Brain microvascular endothelial cell (primary cell): Measurements from ENCODE around the gene TMEM86B.

Experiments
- DNase-seq: peaks from one replicate; pipeline ENCODE4 v3.0.0-alpha.2; 2020
- H3K27ac ChIP-seq: fragments of 250-450 bp; sonication (Bioruptor Pico); 2 replicates; pipeline ENCODE4 v1.5.1; 2020; ENCODE audit warnings: mild to moderate bottlenecking, moderate library complexity
- H3K27me3 ChIP-seq: fragments of 250-450 bp; sonication (Bioruptor Pico); replicated peaks from 2 replicates; pipeline ENCODE4 v1.5.1; 2020; ENCODE audit warnings: mild to moderate bottlenecking
- H3K36me3 ChIP-seq: fragments of 250-450 bp; sonication (Bioruptor Pico); replicated peaks from 2 replicates; pipeline ENCODE4 v1.5.1; 2020; ENCODE audit warnings: mild to moderate bottlenecking
- H3K4me3 ChIP-seq: 2 replicates; pipeline ENCODE4 v1.5.1; 2011; ENCODE audit warnings: low read depth, mild to moderate bottlenecking, control low read depth, low read length, moderate library complexity
- in situ Hi-C: cut with HindIII; loops from 2 replicates; pipeline ENCODE4 v1.10.0; 2017; ENCODE audit warnings: low sequenced_read_pairs, low pct_ligation_motif_present
- TF ChIP-seq, protein P1 (sequence below): IDR thresholded peaks from 2 replicates; pipeline ENCODE4 v1.5.1; 2011; ENCODE audit warnings: low read depth, mild to moderate bottlenecking, moderate library complexity, low read length, control low read depth, inconsistent platforms; ENCODE audit errors: missing control alignments

The TMEM86B gene

GRCh38 chr19:55265723-55266386 lies 37.3 kb upstream of the TMEM86B start:
- in situ Hi-C loops, result no loop called here
- TF ChIP-seq, protein P1, sequence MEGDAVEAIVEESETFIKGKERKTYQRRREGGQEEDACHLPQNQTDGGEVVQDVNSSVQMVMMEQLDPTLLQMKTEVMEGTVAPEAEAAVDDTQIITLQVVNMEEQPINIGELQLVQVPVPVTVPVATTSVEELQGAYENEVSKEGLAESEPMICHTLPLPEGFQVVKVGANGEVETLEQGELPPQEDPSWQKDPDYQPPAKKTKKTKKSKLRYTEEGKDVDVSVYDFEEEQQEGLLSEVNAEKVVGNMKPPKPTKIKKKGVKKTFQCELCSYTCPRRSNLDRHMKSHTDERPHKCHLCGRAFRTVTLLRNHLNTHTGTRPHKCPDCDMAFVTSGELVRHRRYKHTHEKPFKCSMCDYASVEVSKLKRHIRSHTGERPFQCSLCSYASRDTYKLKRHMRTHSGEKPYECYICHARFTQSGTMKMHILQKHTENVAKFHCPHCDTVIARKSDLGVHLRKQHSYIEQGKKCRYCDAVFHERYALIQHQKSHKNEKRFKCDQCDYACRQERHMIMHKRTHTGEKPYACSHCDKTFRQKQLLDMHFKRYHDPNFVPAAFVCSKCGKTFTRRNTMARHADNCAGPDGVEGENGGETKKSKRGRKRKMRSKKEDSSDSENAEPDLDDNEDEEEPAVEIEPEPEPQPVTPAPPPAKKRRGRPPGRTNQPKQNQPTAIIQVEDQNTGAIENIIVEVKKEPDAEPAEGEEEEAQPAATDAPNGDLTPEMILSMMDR, result no peak

DNA sequence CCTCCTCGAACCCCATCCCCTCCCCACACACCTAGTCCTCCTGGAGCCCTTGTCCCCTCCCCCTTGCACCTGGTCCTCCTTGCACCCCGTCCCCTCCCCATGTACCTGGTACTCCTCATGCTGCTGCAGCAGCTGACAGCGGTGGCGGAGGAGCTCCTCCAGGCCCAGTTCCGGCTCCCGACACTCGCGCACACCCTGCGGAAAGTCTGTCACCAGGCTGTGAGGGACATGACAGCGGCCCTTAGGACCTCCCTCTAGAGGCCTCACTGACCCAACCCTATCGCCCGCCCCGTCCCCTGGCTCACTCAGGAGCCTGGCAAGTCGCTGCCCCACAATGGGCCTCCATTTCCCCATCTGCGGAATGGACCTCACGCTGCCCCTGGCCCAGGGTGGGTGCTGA lies 36.6 kb upstream of the TMEM86B start:
- TF ChIP-seq, protein P1, result no peak
- H3K27ac ChIP-seq, result no peak overlapping the region
- no peak overlapping the region for H3K4me3 ChIP-seq
- in situ Hi-C loops, result no loop called here
- DNase-seq, result no peak
- no peaks in the 10 kb centered on the region for H3K36me3 ChIP-seq
- H3K27me3 ChIP-seq, result no peaks in the 10 kb centered on the region

More at GRCh38 chr19:55265723-55266386, 37.3 kb upstream of the TMEM86B start:
- DNase-seq, result no peak
- Histone ChIP-seq H3K27me3 (no peaks in the 10 kb centered on the region), H3K27ac (no peak overlapping the region), H3K4me3 (no peak overlapping the region), H3K36me3 (no peaks in the 10 kb centered on the region)

DNA sequence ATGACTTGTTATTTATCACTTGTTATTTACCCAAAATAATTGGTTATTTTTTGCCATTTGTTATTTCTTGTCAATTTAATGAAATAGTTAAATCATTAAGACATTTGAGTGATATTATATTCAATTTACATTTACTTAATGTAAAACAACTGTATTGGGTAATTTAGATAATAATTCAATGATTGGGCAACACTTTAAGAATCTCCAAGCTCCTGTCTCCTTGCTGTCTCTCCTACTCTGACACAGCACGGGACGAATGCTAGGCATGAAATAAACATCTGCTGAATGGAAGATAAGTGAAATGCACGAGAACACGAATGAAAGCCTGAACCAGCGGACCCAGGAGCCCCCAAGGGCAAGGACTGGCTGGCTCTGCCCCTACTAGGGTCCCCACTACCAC lies 36.0 kb upstream of the TMEM86B start:
- TF ChIP-seq, protein P1, result no peak
- in situ Hi-C loops, result no loop called here
- no peak overlapping the region for H3K27ac ChIP-seq
- H3K27me3 ChIP-seq, result no peaks in the 10 kb centered on the region
- DNase-seq, result no peak
- no peak overlapping the region for H3K4me3 ChIP-seq
- H3K36me3 ChIP-seq, result no peaks in the 10 kb centered on the region

DNA sequence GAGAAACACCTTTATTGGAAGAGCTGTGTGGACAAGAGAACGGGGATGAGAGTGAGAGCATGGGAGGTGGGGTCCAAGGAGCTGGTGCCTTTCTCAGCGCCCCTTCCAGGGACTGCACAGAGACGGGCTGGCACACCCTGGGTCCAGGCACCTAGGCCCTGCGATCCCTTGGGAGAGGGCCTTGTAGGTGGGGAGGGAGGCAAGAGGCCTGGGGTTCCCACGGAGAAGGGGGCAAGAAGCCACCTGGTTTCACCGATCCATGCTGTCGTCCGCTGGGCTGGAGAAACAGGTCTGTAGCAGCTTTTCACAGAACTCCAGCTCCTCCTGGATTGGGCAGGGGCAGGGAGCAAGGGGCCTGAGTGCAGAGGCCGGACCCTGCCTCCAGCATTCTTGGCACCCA lies 33.8 kb upstream of the TMEM86B start:
- in situ Hi-C loops, result no loop called here
- TF ChIP-seq, protein P1, result no peak
- Histone ChIP-seq H3K4me3 (no peak overlapping the region), H3K36me3 (no peaks in the 10 kb centered on the region), H3K27me3 (no peaks in the 10 kb centered on the region), H3K27ac (no peak overlapping the region)
- DNase-seq, result no peak

GRCh38 chr19:55261671-55262126 lies 33.1 kb upstream of the TMEM86B start:
- TF ChIP-seq, protein P1, result no peak

More at GRCh38 chr19:55261671-55262126, 33.1 kb upstream of the TMEM86B start:
- no peak for DNase-seq
- no peak overlapping the region for H3K4me3 ChIP-seq
- in situ Hi-C loops, result no loop called here
- no peak overlapping the region for H3K27ac ChIP-seq
- H3K36me3 ChIP-seq, result no peaks in the 10 kb centered on the region
- no peaks in the 10 kb centered on the region for H3K27me3 ChIP-seq
